ENCODE data around the gene FLAD1.

DNA sequence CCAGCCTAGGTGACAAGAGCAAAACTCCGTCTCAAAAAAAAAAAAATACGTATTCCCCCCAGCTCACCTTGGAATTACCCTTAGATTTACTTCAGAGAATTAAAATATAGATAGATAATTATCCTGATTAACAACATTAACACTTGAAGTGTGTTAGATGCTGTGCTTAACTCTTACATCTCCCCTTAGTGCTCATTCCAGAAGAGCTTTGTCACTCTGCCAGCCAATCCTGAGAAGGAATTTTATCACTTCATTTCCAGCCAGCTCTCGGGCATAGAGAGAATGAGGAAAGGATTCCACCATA lies 11.0 kb upstream of the FLAD1 start:
- TF ChIP-seq EZH2 (IDR thresholded peaks at IDR 0.05; ENCODE audit: borderline replicate concordance, low read depth, low read length, poor library complexity, severe bottlenecking) (no peak), CTCF (conservative IDR thresholded peaks at IDR 0.05; ENCODE audit: low read depth, low read length) (no peak)
